Thoracic aorta (tissue), 2 donors: Measurements from ENCODE around the gene KLF5. TPM values are rescaled to one million over a fixed set of nuclear protein-coding genes. Genes with fewer than 3 reads are reported as not detected.

ENCODE experiments used
- ATAC-seq: fragments of 150-250 bp; one replicate; pipeline ENCODE4 v1.8.0; 2017; ENCODE audit warnings: low read depth; ENCODE audit not compliant: insufficient number of reproducible peaks, low FRiP score
- DNase-seq: peaks from one replicate; pipeline ENCODE4 v3.0.0-alpha.2; 2020; ENCODE audit warnings: low spot score
- H3K27ac ChIP-seq, 2 donors: fragments of 200-600 bp; sonication (generic); 1 replicate in 1 of 2; 2 replicates in 1 of 2; pipeline ENCODE4 v1.5.1; 2016; ENCODE audit warnings: mild to moderate bottlenecking in 2 of 2, moderate library complexity in 2 of 2
- H3K27me3 ChIP-seq: fragments of 200-600 bp; sonication (generic); replicated peaks from 2 replicates; pipeline ENCODE4 v1.6.0; 2016; ENCODE audit warnings: mild to moderate bottlenecking; ENCODE audit not compliant: insufficient read depth
- H3K36me3 ChIP-seq: fragments of 200-600 bp; sonication (generic); one replicate; pipeline ENCODE4 v1.5.1; 2016
- H3K4me1 ChIP-seq, 2 donors: fragments of 200-600 bp; sonication (generic); 1 replicate in 1 of 2; 2 replicates in 1 of 2; pipeline versions ENCODE4 v1.5.1 to v1.6.0; 2016; ENCODE audit warnings: low read depth in 2 of 2, mild to moderate bottlenecking in 1 of 2; ENCODE audit not compliant: control insufficient read depth in 1 of 2
- H3K4me3 ChIP-seq: fragments of 200-600 bp; sonication (generic); 2 replicates; pipeline ENCODE4 v1.5.1; 2016; ENCODE audit warnings: mild to moderate bottlenecking
- H3K9me3 ChIP-seq: fragments of 200-600 bp; sonication (generic); 2 replicates; pipeline ENCODE4 v1.5.1; 2016
- total RNA-seq, 2 donors: library from RNA; depleted of rRNA; stranded (reverse); fragments of >200 nt; gene quantifications; one replicate each; pipeline versions ENCODE4 v1.1.0 to v1.2.3, GENCODE V29; 2016
- TF ChIP-seq, protein P1 (sequence below): fragments of 200-600 bp; sonication (generic); IDR thresholded peaks from one replicate; pipeline ENCODE4 v1.5.1; 2019; ENCODE audit warnings: antibody characterized with exemption

KLF5 gene
- total RNA-seq, 2 donors from 2014 or later: 2.6 to 6.2 TPM

DNA sequence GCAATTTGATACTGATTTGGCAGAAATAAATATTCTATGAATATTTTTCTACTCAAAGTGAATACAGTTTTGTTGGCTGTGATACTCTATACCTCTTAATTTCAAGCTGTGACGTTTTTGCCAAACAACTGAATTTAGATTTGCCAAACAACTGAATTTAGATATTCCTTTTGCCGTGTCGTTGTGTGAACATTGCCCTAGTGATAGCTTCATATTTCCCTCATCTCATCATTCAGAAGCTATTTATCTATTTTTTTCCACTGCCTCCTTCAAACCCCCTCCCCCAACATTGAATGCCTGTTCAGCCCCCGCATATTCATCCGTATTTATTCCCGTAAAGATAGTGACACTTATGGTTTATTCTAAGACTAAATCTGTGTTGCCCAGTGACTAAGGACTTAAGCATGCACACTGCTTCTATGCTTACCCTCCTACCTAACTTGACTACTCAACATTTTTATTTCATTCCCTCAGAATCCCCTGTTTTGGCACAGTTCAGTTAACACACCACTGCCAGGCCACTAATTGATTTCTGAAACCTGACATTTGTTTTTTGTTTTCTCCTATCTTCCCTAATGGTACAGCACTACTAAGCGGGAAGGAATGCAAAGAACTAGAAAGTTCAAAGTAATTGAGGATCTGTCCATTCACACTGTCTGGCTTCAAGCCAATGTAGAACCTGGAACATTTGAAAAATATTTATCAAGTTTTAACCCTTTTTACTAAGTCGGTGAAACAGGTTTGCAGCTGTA, 2.8 kb upstream of the KLF5 start:
- Histone ChIP-seq H3K4me1 (peaks cover 0 to 9% of the 10 kb centered on the region in 2 donors), H3K36me3 (no peaks in the 10 kb centered on the region), H3K9me3 (no peaks in the 10 kb centered on the region), H3K27ac (no peak overlapping the region), H3K27me3 (no peaks in the 10 kb centered on the region), H3K4me3 (no peak overlapping the region)
- ATAC-seq (no peak), DNase-seq (no peak)
- TF ChIP-seq, protein P1, sequence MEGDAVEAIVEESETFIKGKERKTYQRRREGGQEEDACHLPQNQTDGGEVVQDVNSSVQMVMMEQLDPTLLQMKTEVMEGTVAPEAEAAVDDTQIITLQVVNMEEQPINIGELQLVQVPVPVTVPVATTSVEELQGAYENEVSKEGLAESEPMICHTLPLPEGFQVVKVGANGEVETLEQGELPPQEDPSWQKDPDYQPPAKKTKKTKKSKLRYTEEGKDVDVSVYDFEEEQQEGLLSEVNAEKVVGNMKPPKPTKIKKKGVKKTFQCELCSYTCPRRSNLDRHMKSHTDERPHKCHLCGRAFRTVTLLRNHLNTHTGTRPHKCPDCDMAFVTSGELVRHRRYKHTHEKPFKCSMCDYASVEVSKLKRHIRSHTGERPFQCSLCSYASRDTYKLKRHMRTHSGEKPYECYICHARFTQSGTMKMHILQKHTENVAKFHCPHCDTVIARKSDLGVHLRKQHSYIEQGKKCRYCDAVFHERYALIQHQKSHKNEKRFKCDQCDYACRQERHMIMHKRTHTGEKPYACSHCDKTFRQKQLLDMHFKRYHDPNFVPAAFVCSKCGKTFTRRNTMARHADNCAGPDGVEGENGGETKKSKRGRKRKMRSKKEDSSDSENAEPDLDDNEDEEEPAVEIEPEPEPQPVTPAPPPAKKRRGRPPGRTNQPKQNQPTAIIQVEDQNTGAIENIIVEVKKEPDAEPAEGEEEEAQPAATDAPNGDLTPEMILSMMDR: no peak

DNA sequence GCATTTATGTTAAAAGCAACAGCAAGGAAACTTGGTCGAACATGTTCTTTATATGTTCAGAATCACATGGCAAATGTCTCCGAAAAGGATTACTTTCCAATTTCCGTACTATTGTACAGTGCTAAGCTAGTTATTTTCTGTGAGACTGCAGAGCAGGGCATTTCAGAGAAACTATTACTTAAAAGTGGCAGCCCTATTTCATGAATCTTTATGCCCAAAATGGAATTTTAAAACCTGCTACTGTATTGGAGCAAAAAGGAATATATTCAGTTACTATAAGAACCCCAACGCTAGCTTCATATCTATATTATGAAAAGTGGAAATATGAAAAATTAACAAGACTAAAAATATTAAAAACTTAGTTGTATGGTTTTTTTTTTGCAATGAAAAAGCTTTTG, 2.2 kb upstream of the KLF5 start:
- Histone ChIP-seq H3K4me1 (peaks cover 0 to 14% of the 10 kb centered on the region in 2 donors), H3K27me3 (no peaks in the 10 kb centered on the region), H3K27ac (no peak overlapping the region), H3K4me3 (no peak overlapping the region), H3K36me3 (no peaks in the 10 kb centered on the region), H3K9me3 (no peaks in the 10 kb centered on the region)
- no peak for DNase-seq
- no peak for ATAC-seq
- TF ChIP-seq, protein P1: no peak

DNA sequence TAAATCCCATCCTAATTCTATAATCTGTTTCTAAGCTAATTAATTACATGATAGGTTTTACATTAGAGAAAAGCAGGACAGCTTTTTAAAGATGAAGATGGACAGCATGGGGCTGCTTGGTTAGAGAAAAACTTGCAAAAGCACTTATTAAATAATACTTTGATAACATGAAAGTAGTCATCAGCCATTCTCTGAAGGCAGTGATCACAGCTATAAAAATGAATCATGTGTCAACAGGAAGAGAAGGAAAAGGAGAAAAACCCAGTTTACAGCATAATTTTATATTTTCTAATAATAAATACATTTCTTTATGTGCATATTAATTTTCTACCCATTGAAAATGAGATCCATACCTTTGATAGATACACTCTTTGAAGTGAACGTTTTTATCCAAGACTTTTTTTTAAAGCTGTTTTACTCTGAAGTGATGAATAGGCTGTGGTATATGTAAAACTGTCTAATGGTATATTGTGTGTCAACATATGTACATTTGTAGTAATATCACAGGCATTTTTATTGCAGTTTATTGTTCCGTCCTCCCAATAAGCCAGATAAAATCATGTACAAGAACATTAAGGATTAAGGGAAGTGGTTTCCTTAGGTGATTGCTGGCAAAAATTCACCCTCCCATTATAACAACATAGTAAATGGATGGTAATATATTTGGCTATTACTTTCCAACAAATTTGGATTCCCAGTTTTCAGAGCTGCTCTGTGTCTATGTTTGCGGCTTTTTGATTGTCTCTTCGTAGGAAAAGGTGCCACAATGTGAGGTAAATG, 1.3 kb upstream of the KLF5 start:
- H3K9me3 ChIP-seq: no peaks in the 10 kb centered on the region
- DNase-seq (no peak), ATAC-seq (no peak)
- no peaks in the 10 kb centered on the region for H3K36me3 ChIP-seq
- H3K27me3 ChIP-seq: no peaks in the 10 kb centered on the region
- H3K27ac ChIP-seq: no peak overlapping the region
- TF ChIP-seq, protein P1: no peak
- H3K4me3 ChIP-seq: peak overlapping the region; percentile 79
- H3K4me1 ChIP-seq: peaks cover 0 to 14% of the 10 kb centered on the region in 2 donors

DNA sequence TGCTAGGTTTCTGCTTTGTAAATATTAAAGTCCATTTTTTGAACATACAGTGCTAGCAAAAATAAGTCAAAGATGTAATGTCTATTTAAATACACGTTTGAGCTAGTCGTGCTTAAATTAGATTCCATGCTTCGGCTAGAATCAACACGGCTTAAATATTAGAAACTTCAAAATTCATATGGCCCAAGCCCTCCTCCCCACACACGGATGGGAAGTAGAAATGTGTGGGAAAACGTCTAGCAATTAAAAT, 816 bp upstream of the KLF5 start:
- Histone ChIP-seq H3K27ac (no peak overlapping the region), H3K4me3 (peak overlapping the region; percentile 79), H3K27me3 (no peaks in the 10 kb centered on the region)

DNA sequence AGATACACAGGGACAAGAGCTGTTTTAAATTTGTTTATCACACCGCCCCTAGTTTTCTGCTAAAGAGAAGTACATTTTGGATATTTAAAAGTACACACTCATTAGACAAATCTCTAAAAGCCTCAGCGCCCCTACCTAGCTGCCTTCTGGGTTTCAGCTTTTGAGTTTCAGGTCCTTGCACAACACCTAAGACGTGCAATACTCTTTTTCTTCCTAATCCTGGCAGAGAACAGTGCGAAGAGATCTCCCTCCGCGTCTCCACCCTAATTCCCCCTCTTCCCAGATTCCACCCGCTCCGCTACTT, 421 bp upstream of the KLF5 start:
- DNase-seq (no peak), ATAC-seq (no peak)
- Histone ChIP-seq H3K4me3 (peak overlapping the region; percentile 79), H3K4me1 (peaks cover 0 to 14% of the 10 kb centered on the region in 2 donors), H3K27ac (peak overlapping the region in 1 of 2 donors; percentile 41), H3K9me3 (no peaks in the 10 kb centered on the region), H3K27me3 (no peaks in the 10 kb centered on the region), H3K36me3 (no peaks in the 10 kb centered on the region)
- TF ChIP-seq, protein P1: no peak

More for the DNA sequence above, 816 bp upstream of the KLF5 start:
- H3K4me1 ChIP-seq: peaks cover 0 to 14% of the 10 kb centered on the region in 2 donors
- no peaks in the 10 kb centered on the region for H3K36me3 ChIP-seq
- TF ChIP-seq, protein P1: no peak
- no peak for ATAC-seq
- H3K9me3 ChIP-seq: no peaks in the 10 kb centered on the region
- DNase-seq: no peak
